Mucosa of rectum (tissue), 2 donors: Measurements from ENCODE around the gene PRR27.

Experiments
- H3K27ac ChIP-seq, 2 donors: one replicate each; pipeline ENCODE4 v1.7.0; 2013; ENCODE audit warnings: inconsistent platforms in 2 of 2, low read depth in 2 of 2, low read length in 2 of 2
- H3K27me3 ChIP-seq, 2 donors: one replicate each; pipeline ENCODE4 v1.7.0; 2013; ENCODE audit warnings: low read length in 2 of 2; ENCODE audit not compliant: control insufficient read depth in 2 of 2, insufficient read depth in 2 of 2
- H3K36me3 ChIP-seq, 2 donors: one replicate each; pipeline ENCODE4 v1.7.0; 2013; ENCODE audit warnings: low read length in 2 of 2; ENCODE audit not compliant: control insufficient read depth in 2 of 2, insufficient read depth in 2 of 2
- H3K4me1 ChIP-seq, 2 donors: one replicate each; pipeline ENCODE4 v1.7.0; 2013; ENCODE audit warnings: low read length in 2 of 2, mild to moderate bottlenecking in 1 of 2; ENCODE audit not compliant: control insufficient read depth in 2 of 2, insufficient read depth in 2 of 2
- H3K4me3 ChIP-seq, 2 donors: one replicate each; pipeline ENCODE4 v1.7.0; 2013; ENCODE audit warnings: low read length in 2 of 2
- H3K9ac ChIP-seq, 2 donors: one replicate each; pipeline ENCODE4 v1.7.0; 2013; ENCODE audit warnings: low read length in 2 of 2, low read depth in 1 of 2, mild to moderate bottlenecking in 1 of 2
- H3K9me3 ChIP-seq, 2 donors: one replicate each; pipeline ENCODE4 v1.7.0; 2013; ENCODE audit warnings: low read length in 2 of 2; ENCODE audit not compliant: control insufficient read depth in 2 of 2
- donor health status: healthy.
- donor health status: Normal muscosa, but diverticular disease.

PRR27 gene

DNA sequence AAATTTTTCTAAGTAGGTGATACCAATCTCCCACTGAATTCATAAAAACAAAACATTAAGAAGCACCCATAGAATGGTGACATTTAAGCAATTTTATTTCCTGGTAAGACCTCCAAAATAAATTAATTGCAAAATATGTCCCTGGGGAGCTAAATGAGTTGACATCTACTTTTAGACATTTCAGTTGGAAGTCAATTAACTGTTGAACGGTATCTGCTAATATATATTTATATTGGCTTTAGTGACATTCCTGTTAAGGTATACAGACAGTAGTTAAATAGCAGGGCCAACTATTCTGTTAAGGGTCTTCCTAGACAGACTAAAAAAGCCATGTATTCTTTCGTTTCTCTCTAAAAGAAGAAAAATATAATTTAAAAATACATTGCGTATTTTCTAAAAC lies at the start of gene PRR27:
PRR27 (plus strand) TSS at position 301 of the 400 bp plus-strand sequence. CDS start 139 bp downstream, outside the sequence.
- no peaks in the 10 kb centered on the region for H3K27me3 ChIP-seq
- H3K4me1 ChIP-seq = no peaks in the 10 kb centered on the region

DNA sequence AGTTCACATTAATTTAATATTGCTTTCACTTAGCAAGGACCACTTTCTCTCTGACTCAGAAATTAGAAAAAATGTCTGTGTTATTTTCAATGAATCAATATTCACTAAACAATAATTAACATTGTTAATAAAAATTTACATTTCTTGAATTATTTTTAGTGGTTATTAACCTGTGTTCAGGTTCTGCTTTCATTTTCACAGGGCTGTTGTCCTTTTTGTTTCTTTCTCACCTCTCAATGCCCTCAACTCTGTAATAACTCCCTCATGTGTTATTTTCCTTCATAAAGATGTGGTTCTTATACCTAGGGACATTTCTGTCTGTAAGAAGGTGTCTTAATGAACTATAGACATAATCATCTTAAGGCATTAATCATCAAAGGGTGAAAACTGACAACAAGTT lies 43.1 kb upstream of the PRR27 start:
- Histone ChIP-seq H3K4me1 (no peaks in the 10 kb centered on the region), H3K9me3 (no peaks in the 10 kb centered on the region), H3K9ac (no peak overlapping the region), H3K27me3 (no peaks in the 10 kb centered on the region), H3K4me3 (no peak overlapping the region), H3K27ac (no peak overlapping the region), H3K36me3 (no peaks in the 10 kb centered on the region)

More for the DNA sequence above, at the start of gene PRR27:
- Histone ChIP-seq H3K27ac (no peak within 1 kb of the TSS), H3K4me3 (no peak within 1 kb of the TSS), H3K36me3 (no peaks in the 10 kb centered on the region), H3K9ac (no peak within 1 kb of the TSS), H3K9me3 (no peaks in the 10 kb centered on the region)

DNA sequence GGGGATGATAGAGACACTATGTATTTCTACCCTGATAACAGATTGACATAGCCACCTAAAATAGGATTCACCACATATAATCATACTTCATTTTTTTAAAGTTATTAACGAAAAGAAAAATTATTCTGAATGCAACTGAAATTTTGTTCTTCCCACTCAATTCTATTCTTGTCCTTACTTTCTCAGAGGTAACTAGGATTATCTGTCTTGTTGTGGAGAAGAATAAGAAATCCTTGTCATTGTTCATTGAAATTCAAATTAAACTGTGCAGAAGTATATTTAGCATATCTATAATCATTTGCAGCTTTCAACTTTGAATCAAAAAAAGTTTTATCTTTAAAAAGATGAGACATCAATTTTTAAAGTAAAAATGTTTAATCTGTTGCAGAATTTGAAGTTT lies 40.4 kb upstream of the PRR27 start:
- Histone ChIP-seq H3K9me3 (no peaks in the 10 kb centered on the region), H3K4me1 (no peaks in the 10 kb centered on the region), H3K27ac (no peak overlapping the region), H3K4me3 (no peak overlapping the region), H3K27me3 (no peaks in the 10 kb centered on the region), H3K36me3 (no peaks in the 10 kb centered on the region), H3K9ac (no peak overlapping the region)

DNA sequence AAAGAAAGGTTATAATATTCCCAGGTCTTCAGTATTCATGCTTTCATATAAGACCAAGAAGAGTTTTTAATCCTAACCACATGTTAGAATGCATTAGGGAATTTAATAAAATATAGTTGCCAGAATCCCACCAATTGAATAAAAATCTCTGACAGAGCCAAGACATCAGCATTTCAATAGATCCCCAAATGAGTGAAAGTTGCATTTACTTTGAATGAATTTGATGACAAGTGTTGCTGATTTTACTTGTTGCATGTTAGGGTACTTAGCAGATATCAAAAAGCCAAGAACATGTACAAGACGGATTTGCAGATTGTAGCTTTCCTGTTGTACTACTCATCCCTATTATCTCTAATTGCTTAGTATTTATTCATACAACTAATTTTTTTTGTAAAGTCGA lies 39.9 kb upstream of the PRR27 start:
- no peak overlapping the region for H3K27ac ChIP-seq
- no peak overlapping the region for H3K9ac ChIP-seq
- no peak overlapping the region for H3K4me3 ChIP-seq
- no peaks in the 10 kb centered on the region for H3K9me3 ChIP-seq
- H3K4me1 ChIP-seq = no peaks in the 10 kb centered on the region
- no peaks in the 10 kb centered on the region for H3K36me3 ChIP-seq
- H3K27me3 ChIP-seq = no peaks in the 10 kb centered on the region

DNA sequence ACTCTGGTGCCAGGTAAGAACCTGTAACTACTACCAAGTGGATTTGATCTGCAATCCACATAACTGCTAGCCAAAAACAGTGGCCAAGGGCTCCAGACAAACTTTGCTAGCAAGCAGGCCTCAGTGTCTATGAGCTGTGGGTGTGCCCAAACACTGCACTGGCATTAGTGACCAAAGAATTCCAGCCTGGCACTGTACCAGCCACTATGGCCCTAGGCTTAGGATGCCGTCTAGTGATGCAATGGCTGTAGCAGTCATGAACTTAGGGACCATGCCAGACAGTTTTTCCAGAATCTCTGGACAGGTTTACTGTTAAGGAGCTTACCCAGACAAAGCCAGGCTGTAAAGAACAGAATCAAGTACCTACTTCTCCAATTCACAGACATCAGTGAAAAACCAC lies 33.7 kb upstream of the PRR27 start:
- Histone ChIP-seq H3K36me3 (no peaks in the 10 kb centered on the region), H3K4me3 (no peak overlapping the region), H3K9me3 (no peaks in the 10 kb centered on the region), H3K27ac (no peak overlapping the region), H3K4me1 (no peaks in the 10 kb centered on the region), H3K9ac (no peak overlapping the region), H3K27me3 (no peaks in the 10 kb centered on the region)

DNA sequence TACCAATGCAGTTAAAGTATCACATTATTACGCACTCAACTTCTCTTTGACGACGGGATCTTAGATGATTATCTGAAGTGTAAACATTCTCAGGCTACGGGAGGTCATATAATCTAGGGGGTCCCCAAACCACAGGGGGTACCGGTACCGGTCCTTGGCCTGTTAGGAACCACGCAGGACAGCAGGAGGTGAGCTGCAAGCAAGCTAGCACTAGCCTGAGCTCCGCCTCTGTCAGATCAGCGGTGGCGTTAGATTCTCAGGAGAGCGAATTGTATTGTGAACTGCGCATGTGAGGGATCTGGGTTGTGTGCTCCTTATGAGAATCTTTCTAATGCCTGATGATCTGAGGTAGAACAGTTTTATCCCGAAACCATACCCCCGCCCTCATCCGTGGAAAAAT lies 20.6 kb upstream of the PRR27 start:
- H3K36me3 ChIP-seq = no peaks in the 10 kb centered on the region

DNA sequence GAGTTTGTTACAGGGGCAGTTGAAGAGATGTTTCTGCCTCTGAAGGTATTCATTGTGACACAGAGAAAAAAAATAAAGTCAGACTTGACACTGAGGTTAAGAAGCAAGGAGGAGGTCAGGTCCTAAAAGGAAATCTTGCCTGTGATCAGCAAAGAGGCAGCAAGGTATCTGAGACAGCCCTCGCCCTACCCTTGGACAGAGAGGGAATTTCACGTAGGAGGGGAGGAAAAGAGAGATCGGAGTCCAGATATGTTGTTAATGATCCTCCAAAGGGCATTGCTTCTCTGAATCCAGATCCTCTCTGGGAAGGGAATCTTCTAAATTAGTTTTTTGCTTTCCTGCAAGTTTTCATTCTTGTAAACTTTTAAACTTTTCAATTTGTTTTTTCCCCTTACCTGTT lies 15.3 kb upstream of the PRR27 start:
- Histone ChIP-seq H3K9ac (no peak overlapping the region), H3K4me3 (no peak overlapping the region), H3K4me1 (no peaks in the 10 kb centered on the region), H3K36me3 (no peaks in the 10 kb centered on the region), H3K27ac (no peak overlapping the region), H3K9me3 (no peaks in the 10 kb centered on the region), H3K27me3 (no peaks in the 10 kb centered on the region)

More for the DNA sequence above, 20.6 kb upstream of the PRR27 start:
- Histone ChIP-seq H3K4me3 (no peak overlapping the region), H3K9ac (no peak overlapping the region), H3K9me3 (no peaks in the 10 kb centered on the region), H3K27me3 (no peaks in the 10 kb centered on the region), H3K4me1 (no peaks in the 10 kb centered on the region), H3K27ac (no peak overlapping the region)

DNA sequence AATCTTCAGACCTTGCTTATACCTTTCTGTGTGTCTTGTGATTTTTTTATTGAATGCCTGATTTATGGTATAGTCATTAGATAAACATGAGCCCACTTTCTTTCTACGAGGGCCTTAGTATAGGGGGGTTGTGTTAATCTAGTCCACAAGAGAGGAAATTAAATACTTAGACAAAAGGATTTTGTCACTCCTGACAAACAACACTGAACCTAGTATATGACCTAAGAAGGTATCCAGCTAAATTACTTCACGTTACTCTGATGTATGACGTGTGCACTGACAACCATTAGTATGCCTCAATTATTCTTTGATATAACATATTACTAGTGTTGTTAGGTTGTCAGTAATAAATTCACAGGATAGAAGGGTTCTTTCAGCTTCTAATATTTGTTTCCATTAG lies 2.8 kb upstream of the PRR27 start:
- Histone ChIP-seq H3K9me3 (no peaks in the 10 kb centered on the region), H3K4me3 (no peak overlapping the region), H3K27me3 (no peaks in the 10 kb centered on the region), H3K4me1 (no peaks in the 10 kb centered on the region), H3K9ac (no peak overlapping the region), H3K36me3 (no peaks in the 10 kb centered on the region), H3K27ac (no peak overlapping the region)

DNA sequence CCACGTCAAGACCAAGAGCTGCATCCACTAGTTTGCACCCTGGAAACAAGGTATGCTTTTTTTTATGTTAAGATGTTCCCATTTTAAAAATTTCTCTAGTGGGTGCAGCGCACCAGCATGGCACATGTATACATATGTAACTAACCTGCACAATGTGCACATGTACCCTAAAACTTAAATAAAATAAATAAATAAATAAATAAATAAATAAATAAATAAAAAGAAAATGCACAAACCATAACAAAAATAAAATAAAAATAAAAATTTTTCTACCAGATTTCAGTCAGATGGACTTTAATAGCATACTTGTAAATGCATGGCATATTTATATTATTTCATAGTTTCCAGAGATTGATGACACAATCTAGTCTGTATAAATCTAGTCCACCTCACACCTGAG lies 1.9 kb upstream of the PRR27 start:
- Histone ChIP-seq H3K9ac (no peak overlapping the region), H3K36me3 (no peaks in the 10 kb centered on the region), H3K4me1 (no peaks in the 10 kb centered on the region), H3K27ac (no peak overlapping the region), H3K27me3 (no peaks in the 10 kb centered on the region), H3K9me3 (no peaks in the 10 kb centered on the region), H3K4me3 (no peak overlapping the region)

DNA sequence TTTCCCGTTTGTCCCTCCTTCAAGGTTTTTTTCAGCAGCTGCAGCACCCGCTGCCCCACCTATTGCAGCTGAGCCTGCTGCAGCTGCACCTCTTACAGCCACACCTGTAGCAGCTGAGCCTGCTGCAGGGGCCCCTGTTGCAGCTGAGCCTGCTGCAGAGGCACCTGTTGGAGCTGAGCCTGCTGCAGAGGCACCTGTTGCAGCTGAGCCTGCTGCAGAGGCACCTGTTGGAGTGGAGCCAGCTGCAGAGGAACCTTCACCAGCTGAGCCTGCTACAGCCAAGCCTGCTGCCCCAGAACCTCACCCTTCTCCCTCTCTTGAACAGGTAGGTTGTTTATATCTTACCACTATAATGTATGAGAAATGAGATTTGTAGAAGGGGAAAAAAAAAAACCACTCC lies 4.5 kb downstream of the PRR27 start:
- Histone ChIP-seq H3K9ac (no peak overlapping the region), H3K4me3 (no peak overlapping the region), H3K9me3 (no peaks in the 10 kb centered on the region), H3K27ac (no peak overlapping the region), H3K36me3 (no peaks in the 10 kb centered on the region), H3K27me3 (no peaks in the 10 kb centered on the region), H3K4me1 (no peaks in the 10 kb centered on the region)

DNA sequence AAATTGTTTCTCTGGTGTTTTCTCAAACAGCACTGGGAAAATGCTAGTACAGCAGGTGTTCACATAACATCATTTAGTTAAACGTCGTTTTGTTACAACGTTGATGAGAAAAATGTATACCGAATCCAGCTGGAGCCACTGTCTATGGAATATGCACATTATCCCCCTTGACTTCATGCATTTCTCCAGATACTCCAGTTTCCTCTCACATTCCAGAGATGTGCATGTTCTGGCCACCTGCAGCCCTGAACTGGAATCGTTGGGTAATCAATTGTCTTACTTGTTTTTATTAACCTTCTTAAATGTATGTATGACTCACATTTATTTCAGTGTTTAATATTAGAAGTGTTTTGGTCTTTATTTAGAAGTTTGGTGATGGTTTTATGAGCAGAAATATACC lies 23.1 kb downstream of the PRR27 start:
- Histone ChIP-seq H3K4me1 (no peaks in the 10 kb centered on the region), H3K9ac (no peak overlapping the region), H3K27me3 (no peaks in the 10 kb centered on the region), H3K4me3 (no peak overlapping the region), H3K9me3 (no peaks in the 10 kb centered on the region), H3K27ac (no peak overlapping the region), H3K36me3 (no peaks in the 10 kb centered on the region)
